ENCODE measurements around the gene CELSR1.

- TF ChIP-seq USF2 (IDR thresholded peaks at IDR 0.05; ENCODE audit: low read depth, low read length) (no peak), USF2 (CRISPR knock-in tag; IDR thresholded peaks at IDR 0.05; ENCODE audit: borderline replicate concordance) (no peak), ZBTB44 (CRISPR knock-in tag; IDR thresholded peaks at IDR 0.05) (no peak), CREM (IDR thresholded peaks at IDR 0.05) (no peak), CREM (CRISPR knock-in tag; IDR thresholded peaks at IDR 0.05) (no peak), TEAD2 (CRISPR knock-in tag; IDR thresholded peaks at IDR 0.05) (no peak), RBM39 (IDR thresholded peaks at IDR 0.05; ENCODE audit: low read depth, low read length, poor library complexity, severe bottlenecking) (no peak)
Observed at GRCh38 chr22:46347646-46348045, 189.8 kb downstream of the CELSR1 start.
